ENCODE data around the gene GPAM. TPM values are rescaled to one million over a fixed set of nuclear protein-coding genes. Genes with fewer than 3 reads are reported as not detected.

Gene GPAM
- total RNA-seq, 4 donors from 2014 or later, result 1.00 to 6.6 (median 5.8) TPM

GRCh38 chr10:112187527-112187926, 4.0 kb upstream of the GPAM start:
- 44 to 61% methylated on average over 2 of the region's 2 CpGs for WGBS, 2 donors (ENCODE audit: low coverage in 1 of 2)
- Histone ChIP-seq H3K9me3 (no peaks in the 10 kb centered on the region), H3K27ac (no peak overlapping the region), H3K36me3 (no peaks in the 10 kb centered on the region), H3K4me3 (no peak overlapping the region), H3K27me3 (no peaks in the 10 kb centered on the region), H3K4me1 (peaks cover 6 to 12% (median 11%) of the 10 kb centered on the region in 4 donors)
- intact Hi-C loops (cut with DNase I; ENCODE audit: low total_unique reads), result no loop called here
- TF ChIP-seq EP300 (IDR thresholded peaks at IDR 0.05; ENCODE audit: low read depth) (no peak), POLR2AphosphoS5 (IDR thresholded peaks at IDR 0.05) (no peak), CTCF (IDR thresholded peaks at IDR 0.05) (no peak), POLR2A (IDR thresholded peaks at IDR 0.05) (no peak)
- in situ Hi-C loops (cut with MboI; ENCODE audit: low pct_ligation_motif_present in 1 of 4, low pct_unique_long_range_greater_than_20kb in 1 of 4, low sequenced_read_pairs in 3 of 4), result loop anchor here (25.0 kb wide), 2 partner anchors 125 to 250 kb away; partner anchors contain the start of genes VTI1A (in 4 of the 4) and ZDHHC6 (in 4 of the 4)
- DNase-seq, result no peak

GRCh38 chr10:112185959-112186358, 2.4 kb upstream of the GPAM start:
- intact Hi-C loops (cut with DNase I; ENCODE audit: low total_unique reads), result no loop called here
- in situ Hi-C loops (cut with MboI; ENCODE audit: low pct_ligation_motif_present in 1 of 4, low pct_unique_long_range_greater_than_20kb in 1 of 4, low sequenced_read_pairs in 3 of 4), result loop anchor here (25.0 kb wide), 2 partner anchors 126 to 251 kb away; partner anchors contain the start of genes VTI1A (in 4 of the 4) and ZDHHC6 (in 4 of the 4)
- WGBS, 2 donors (ENCODE audit: low coverage in 1 of 2), result 89 to 96% methylated on average over 1 of the region's 1 CpG
- Histone ChIP-seq H3K36me3 (no peaks in the 10 kb centered on the region), H3K4me3 (no peak overlapping the region), H3K27ac (no peak overlapping the region), H3K4me1 (peaks cover 10 to 13% (median 12%) of the 10 kb centered on the region in 4 donors), H3K9me3 (no peaks in the 10 kb centered on the region), H3K27me3 (no peaks in the 10 kb centered on the region)
- no peak for DNase-seq
- TF ChIP-seq EP300 (IDR thresholded peaks at IDR 0.05; ENCODE audit: low read depth) (no peak), POLR2A (IDR thresholded peaks at IDR 0.05) (no peak), CTCF (IDR thresholded peaks at IDR 0.05) (no peak), POLR2AphosphoS5 (IDR thresholded peaks at IDR 0.05) (no peak)

GRCh38 chr10:112184379-112184778, 814 bp upstream of the GPAM start:
- peaks cover 10 to 13% (median 12%) of the 10 kb centered on the region in 4 donors for H3K4me1 ChIP-seq
- intact Hi-C loops (cut with DNase I; ENCODE audit: low total_unique reads), result no loop called here
- in situ Hi-C loops (cut with MboI; ENCODE audit: low pct_ligation_motif_present in 1 of 4, low pct_unique_long_range_greater_than_20kb in 1 of 4, low sequenced_read_pairs in 3 of 4), result loop anchor here (25.0 kb wide), 2 partner anchors 128 to 253 kb away; partner anchors contain the start of genes VTI1A (in 4 of the 4) and ZDHHC6 (in 4 of the 4)
- peak overlapping the region in 2 of 4 donors; percentile 66 to 84 for H3K4me3 ChIP-seq
- WGBS, 2 donors (ENCODE audit: low coverage in 1 of 2), result 14 to 22% methylated on average over 2 of the region's 2 CpGs
- H3K27me3 ChIP-seq, result no peaks in the 10 kb centered on the region
- H3K27ac ChIP-seq, result peak overlapping the region; percentile 74 to 82 (median 79)
- no peaks in the 10 kb centered on the region for H3K9me3 ChIP-seq
- TF ChIP-seq POLR2A (IDR thresholded peaks at IDR 0.05), result no peak
- TF ChIP-seq CTCF (IDR thresholded peaks at IDR 0.05), result no peak
- TF ChIP-seq EP300 (IDR thresholded peaks at IDR 0.05; ENCODE audit: low read depth), result no peak
- TF ChIP-seq POLR2AphosphoS5 (IDR thresholded peaks at IDR 0.05), result no peak
- H3K36me3 ChIP-seq, result no peaks in the 10 kb centered on the region
- DNase-seq, result no peak

DNA sequence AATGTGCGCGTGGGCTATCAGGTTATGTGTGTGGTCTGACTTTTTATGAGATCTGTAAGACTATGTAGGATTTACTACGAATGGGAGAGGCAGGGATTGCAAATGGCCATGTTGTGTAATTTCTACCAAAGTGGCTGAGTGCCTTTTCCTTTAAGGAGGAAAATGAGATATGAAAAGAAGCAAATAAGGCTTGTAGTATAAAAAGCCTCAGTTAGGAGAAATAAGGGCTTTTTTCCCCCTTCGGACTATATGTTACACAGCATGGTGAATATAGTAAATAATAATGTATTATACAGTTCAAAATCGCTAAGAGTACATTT, 447 bp upstream of the GPAM start:
- in situ Hi-C loops (cut with MboI; ENCODE audit: low pct_ligation_motif_present in 1 of 4, low pct_unique_long_range_greater_than_20kb in 1 of 4, low sequenced_read_pairs in 3 of 4), result loop anchor here (25.0 kb wide), 2 partner anchors 128 to 253 kb away; partner anchors contain the start of genes VTI1A (in 4 of the 4) and ZDHHC6 (in 4 of the 4)
- peak overlapping the region; percentile 41 to 84 (median 66) for H3K4me3 ChIP-seq
- H3K27me3 ChIP-seq, result no peaks in the 10 kb centered on the region
- H3K27ac ChIP-seq, result peak overlapping the region; percentile 74 to 82 (median 79)
- intact Hi-C loops (cut with DNase I; ENCODE audit: low total_unique reads), result no loop called here
- DNase-seq, result no peak
- 9% methylated on average over 3 to 5 of the region's 5 CpGs for WGBS, 2 donors (ENCODE audit: low coverage in 1 of 2)
- TF ChIP-seq CTCF (IDR thresholded peaks at IDR 0.05) (no peak), EP300 (IDR thresholded peaks at IDR 0.05; ENCODE audit: low read depth) (no peak), POLR2A (IDR thresholded peaks at IDR 0.05) (no peak), POLR2AphosphoS5 (IDR thresholded peaks at IDR 0.05) (no peak)
- no peaks in the 10 kb centered on the region for H3K9me3 ChIP-seq
- no peaks in the 10 kb centered on the region for H3K36me3 ChIP-seq
- H3K4me1 ChIP-seq, result peaks cover 10 to 13% (median 12%) of the 10 kb centered on the region in 4 donors

All from transverse colon (tissue), 4 donors.